GM23338 (cell line): Measurements from ENCODE around the gene THAP9.

Experiments
- CREB1 ChIP-seq: fragments of 250-450 bp; sonication (Bioruptor Pico); IDR thresholded peaks from 2 replicates; pipeline ENCODE4 v1.5.0; 2020; ENCODE audit warnings: low read depth, mild to moderate bottlenecking, moderate library complexity
- CTCF ChIP-seq, 2 experiments: fragments of 200-600 bp in 1 of 2; sonication (generic) in 1 of 2; conservative IDR thresholded peaks; 2 replicates each; pipeline versions ENCODE4 v1.5.1 to v1.6.1; 2016 to 2017; ENCODE audit warnings: antibody characterized with exemption in 2 of 2, low read depth in 2 of 2, mild to moderate bottlenecking in 2 of 2, moderate library complexity in 1 of 2
- EZH2 ChIP-seq: fragments of 200-600 bp; sonication (generic); IDR thresholded peaks from one replicate; pipeline ENCODE4 v1.8.0; 2017; ENCODE audit warnings: antibody characterized with exemption, mild to moderate bottlenecking, low read depth; ENCODE audit not compliant: unreplicated experiment
- EZH2phosphoT487 ChIP-seq: fragments of 200-600 bp; sonication (generic); IDR thresholded peaks from one replicate; pipeline ENCODE4 v1.8.1; 2018; ENCODE audit warnings: antibody characterized with exemption; ENCODE audit not compliant: unreplicated experiment
- JUNB ChIP-seq: IDR thresholded peaks from one replicate; pipeline ENCODE4 v1.6.1; 2016; ENCODE audit warnings: antibody characterized with exemption; ENCODE audit not compliant: unreplicated experiment
- NANOG ChIP-seq: IDR thresholded peaks from 2 replicates; pipeline ENCODE4 v1.6.1; 2016; ENCODE audit warnings: antibody characterized with exemption, borderline replicate concordance
- POLR2AphosphoS5 ChIP-seq: IDR thresholded peaks from 2 replicates; pipeline ENCODE4 v1.6.1; 2016; ENCODE audit warnings: antibody characterized with exemption, low read depth
- STAT1 ChIP-seq: IDR thresholded peaks from one replicate; pipeline ENCODE4 v1.6.1; 2016; ENCODE audit warnings: antibody characterized with exemption; ENCODE audit not compliant: unreplicated experiment
- ZNF114 ChIP-seq: fragments of 250-450 bp; sonication (Bioruptor Pico); IDR thresholded peaks from 2 replicates; pipeline ENCODE4 v1.5.0; 2020; ENCODE audit warnings: mild to moderate bottlenecking, moderate library complexity
- ZNF331 ChIP-seq: fragments of 250-450 bp; sonication (Bioruptor Pico); IDR thresholded peaks from 2 replicates; pipeline ENCODE4 v1.5.0; 2020; ENCODE audit warnings: low read depth, mild to moderate bottlenecking, moderate library complexity
- TF ChIP-seq, protein P1 (sequence below): IDR thresholded peaks from one replicate; pipeline ENCODE4 v1.6.1; 2018; ENCODE audit warnings: antibody characterized with exemption; ENCODE audit not compliant: unreplicated experiment

DNA sequence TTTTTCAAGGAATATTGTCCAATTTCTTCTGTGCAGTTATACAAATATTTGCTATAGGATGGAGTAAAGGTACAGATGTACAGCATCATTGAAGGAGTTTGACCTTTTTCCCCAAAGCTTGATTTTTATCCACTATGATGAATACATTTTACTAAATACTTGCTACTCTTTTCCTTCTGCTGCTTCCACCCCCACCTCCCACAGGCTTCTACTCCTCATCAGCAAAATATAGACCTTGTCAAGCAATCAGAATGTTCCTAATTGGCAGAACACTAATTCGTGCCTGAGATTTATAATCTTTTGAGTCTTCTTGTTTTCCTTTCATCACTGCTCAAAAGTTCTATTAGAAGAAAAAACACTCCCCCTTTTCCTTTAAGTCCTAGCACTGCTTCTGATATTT is 3.8 kb upstream of the THAP9 start:
- TF ChIP-seq, protein P1, sequence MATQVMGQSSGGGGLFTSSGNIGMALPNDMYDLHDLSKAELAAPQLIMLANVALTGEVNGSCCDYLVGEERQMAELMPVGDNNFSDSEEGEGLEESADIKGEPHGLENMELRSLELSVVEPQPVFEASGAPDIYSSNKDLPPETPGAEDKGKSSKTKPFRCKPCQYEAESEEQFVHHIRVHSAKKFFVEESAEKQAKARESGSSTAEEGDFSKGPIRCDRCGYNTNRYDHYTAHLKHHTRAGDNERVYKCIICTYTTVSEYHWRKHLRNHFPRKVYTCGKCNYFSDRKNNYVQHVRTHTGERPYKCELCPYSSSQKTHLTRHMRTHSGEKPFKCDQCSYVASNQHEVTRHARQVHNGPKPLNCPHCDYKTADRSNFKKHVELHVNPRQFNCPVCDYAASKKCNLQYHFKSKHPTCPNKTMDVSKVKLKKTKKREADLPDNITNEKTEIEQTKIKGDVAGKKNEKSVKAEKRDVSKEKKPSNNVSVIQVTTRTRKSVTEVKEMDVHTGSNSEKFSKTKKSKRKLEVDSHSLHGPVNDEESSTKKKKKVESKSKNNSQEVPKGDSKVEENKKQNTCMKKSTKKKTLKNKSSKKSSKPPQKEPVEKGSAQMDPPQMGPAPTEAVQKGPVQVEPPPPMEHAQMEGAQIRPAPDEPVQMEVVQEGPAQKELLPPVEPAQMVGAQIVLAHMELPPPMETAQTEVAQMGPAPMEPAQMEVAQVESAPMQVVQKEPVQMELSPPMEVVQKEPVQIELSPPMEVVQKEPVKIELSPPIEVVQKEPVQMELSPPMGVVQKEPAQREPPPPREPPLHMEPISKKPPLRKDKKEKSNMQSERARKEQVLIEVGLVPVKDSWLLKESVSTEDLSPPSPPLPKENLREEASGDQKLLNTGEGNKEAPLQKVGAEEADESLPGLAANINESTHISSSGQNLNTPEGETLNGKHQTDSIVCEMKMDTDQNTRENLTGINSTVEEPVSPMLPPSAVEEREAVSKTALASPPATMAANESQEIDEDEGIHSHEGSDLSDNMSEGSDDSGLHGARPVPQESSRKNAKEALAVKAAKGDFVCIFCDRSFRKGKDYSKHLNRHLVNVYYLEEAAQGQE = no peak
- TF ChIP-seq POLR2AphosphoS5 (no peak), CTCF (conservative IDR thresholded peaks at IDR 0.05; ENCODE audit: low read depth in 2 of 2) (no peak), CREB1 (CRISPR knock-in tag) (no peak), JUNB (no peak), ZNF331 (no peak), EZH2phosphoT487 (no peak), ZNF114 (CRISPR knock-in tag) (no peak), EZH2 (no peak), NANOG (no peak), STAT1 (no peak)
